Upper lobe of left lung (tissue), 4 donors: ENCODE results near the gene DCAF17.

Source experiments
- CTCF ChIP-seq, 6 experiments: fragments of 450-650 bp in 4 of 6; fragments of 200-600 bp in 2 of 6; sonication (generic) in 2 of 6; IDR thresholded peaks; one replicate each; pipeline ENCODE4 v1.5.1; 2016 to 2019; ENCODE audit warnings: antibody characterized with exemption in 6 of 6
- EP300 ChIP-seq, 4 donors: sonication (generic); formaldehyde crosslinking; IDR thresholded peaks; one replicate each; pipeline ENCODE4 v1.5.1; 2017; ENCODE audit warnings: antibody characterized with exemption in 4 of 4, control low read depth in 2 of 4
- POLR2A ChIP-seq, 4 donors: fragments of 450-650 bp; IDR thresholded peaks; one replicate each; pipeline ENCODE4 v1.5.1; 2016 to 2017; ENCODE audit warnings: antibody characterized with exemption in 4 of 4, mild to moderate bottlenecking in 2 of 4
- POLR2AphosphoS5 ChIP-seq, 2 donors: sonication (generic); formaldehyde crosslinking; IDR thresholded peaks; one replicate each; pipeline ENCODE4 v1.5.1; 2017; ENCODE audit warnings: antibody characterized with exemption in 2 of 2

GRCh38 chr2:171524018-171524401 lies 90.0 kb downstream of the DCAF17 start:
- no peak for TF ChIP-seq CTCF (IDR thresholded peaks at IDR 0.05)
- TF ChIP-seq POLR2A (IDR thresholded peaks at IDR 0.05), result no peak
- peak in 1 of 2 donors; percentile 7 for TF ChIP-seq POLR2AphosphoS5 (IDR thresholded peaks at IDR 0.05)
- no peak for TF ChIP-seq EP300 (IDR thresholded peaks at IDR 0.05)
